ENCODE measurements around the gene RRAD.

RRAD gene

DNA sequence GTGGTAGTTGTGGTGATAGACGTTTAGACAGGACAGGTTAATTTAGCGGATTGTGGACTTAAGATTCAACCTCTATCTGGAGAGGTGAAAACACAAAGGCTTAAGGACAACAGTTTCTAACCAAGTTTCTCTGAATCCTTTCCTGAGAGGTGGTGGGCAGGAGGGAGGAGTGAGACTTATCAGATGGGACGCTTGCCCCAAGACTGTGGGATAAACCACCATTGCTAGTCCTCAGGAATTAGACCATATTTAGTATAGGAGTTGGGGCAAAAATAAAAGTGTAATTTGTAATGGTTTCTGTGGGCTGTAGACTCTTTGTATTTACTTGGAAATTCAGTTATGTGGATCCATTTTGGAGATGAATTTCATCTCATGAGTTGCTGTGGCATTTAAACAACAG lies 38.4 kb downstream of the RRAD start:
- TF ChIP-seq CTCF (IDR thresholded peaks at IDR 0.05; ENCODE audit: low read depth, low read length): no peak
- H3K4me1 ChIP-seq: peaks cover 12% of the 10 kb centered on the region
- no peaks in the 10 kb centered on the region for H3K9me3 ChIP-seq
- no peak overlapping the region for H3K4me3 ChIP-seq (ENCODE audit: low read depth, low read length)
- no peaks in the 10 kb centered on the region for H3K27me3 ChIP-seq
- DNase-seq: no peak
- peaks cover 45% of the 10 kb centered on the region for H3K36me3 ChIP-seq

DNA sequence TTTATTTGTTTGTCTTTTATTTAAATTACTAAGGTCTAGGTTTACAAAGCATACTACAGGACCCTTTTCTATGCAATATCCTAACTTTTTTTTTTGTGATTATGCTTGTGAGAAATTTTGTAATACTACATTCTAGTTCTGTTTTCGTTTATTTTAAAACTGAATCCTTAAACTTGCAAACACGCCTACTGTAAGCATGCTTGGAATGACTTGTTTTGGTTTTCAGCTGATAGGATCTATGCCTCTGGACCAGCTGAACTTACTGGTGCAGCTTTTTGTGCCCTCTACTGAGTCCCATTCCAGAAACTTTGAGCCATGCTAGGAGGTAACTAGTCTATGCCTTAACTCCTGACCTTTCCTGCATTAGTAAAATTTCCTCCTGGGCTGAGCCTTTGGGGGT lies 39.0 kb downstream of the RRAD start:
- H3K4me3 ChIP-seq (ENCODE audit: low read depth, low read length): no peak overlapping the region
- H3K9me3 ChIP-seq: no peaks in the 10 kb centered on the region
- no peaks in the 10 kb centered on the region for H3K27me3 ChIP-seq
- no peak for TF ChIP-seq CTCF (IDR thresholded peaks at IDR 0.05; ENCODE audit: low read depth, low read length)
- peaks cover 12% of the 10 kb centered on the region for H3K4me1 ChIP-seq
- H3K36me3 ChIP-seq: peaks cover 41% of the 10 kb centered on the region
- no peak for DNase-seq

DNA sequence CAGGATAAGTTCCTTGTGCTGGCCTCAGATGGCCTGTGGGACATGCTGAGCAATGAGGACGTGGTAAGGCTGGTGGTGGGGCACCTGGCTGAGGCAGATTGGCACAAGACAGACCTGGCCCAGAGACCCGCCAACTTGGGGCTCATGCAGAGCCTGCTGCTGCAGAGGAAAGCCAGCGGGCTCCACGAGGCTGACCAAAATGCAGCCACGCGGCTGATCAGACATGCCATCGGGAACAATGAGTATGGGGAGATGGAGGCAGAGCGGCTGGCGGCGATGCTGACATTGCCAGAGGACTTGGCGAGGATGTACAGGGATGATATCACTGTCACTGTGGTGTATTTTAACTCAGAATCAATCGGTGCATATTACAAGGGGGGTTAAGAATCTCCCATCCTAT lies 39.8 kb downstream of the RRAD start:
- H3K27me3 ChIP-seq: no peaks in the 10 kb centered on the region
- no peak overlapping the region for H3K4me3 ChIP-seq (ENCODE audit: low read depth, low read length)
- no peaks in the 10 kb centered on the region for H3K9me3 ChIP-seq
- H3K4me1 ChIP-seq: peaks cover 9% of the 10 kb centered on the region
- peaks cover 39% of the 10 kb centered on the region for H3K36me3 ChIP-seq
- TF ChIP-seq CTCF (IDR thresholded peaks at IDR 0.05; ENCODE audit: low read depth, low read length): no peak
- DNase-seq: no peak

GRCh38 chr16:66882702-66883101 lies 42.6 kb downstream of the RRAD start:
- Histone ChIP-seq H3K9me3 (no peaks in the 10 kb centered on the region), H3K27me3 (no peaks in the 10 kb centered on the region), H3K4me3 (ENCODE audit: low read depth, low read length) (no peak overlapping the region), H3K36me3 (peaks cover 31% of the 10 kb centered on the region), H3K4me1 (peaks cover 6% of the 10 kb centered on the region; the same call in 1 of the 2 replicates)
- no peak for TF ChIP-seq CTCF (IDR thresholded peaks at IDR 0.05; ENCODE audit: low read depth, low read length)
- no peak for DNase-seq

DNA sequence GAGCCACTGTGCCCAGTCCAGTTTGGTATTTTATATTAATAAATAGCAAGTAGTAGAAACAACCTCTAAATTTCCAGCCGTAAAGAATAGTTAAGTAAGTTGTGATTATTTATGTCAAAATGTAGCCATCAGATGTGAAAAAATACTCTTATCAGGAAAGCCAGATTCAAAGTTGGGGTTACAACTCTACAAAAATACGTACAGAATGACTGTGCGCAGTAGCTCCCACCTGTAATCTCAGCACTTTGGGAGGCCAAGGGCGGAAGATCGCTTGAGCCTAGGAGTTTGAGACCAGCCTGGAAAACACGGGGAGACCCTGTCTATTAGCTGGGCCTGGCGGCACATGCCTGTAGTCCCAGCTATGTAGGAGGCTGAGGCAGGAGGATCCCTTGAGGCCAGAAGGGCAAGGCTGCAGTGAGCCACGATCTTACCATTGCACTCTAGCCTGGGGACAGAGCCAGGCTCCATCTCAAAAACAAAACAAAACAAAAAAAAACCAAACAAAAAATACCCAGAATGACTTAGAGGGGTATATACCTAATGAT lies 43.3 kb downstream of the RRAD start:
- no peak for DNase-seq
- Histone ChIP-seq H3K36me3 (peaks cover 31% of the 10 kb centered on the region), H3K4me1 (peaks cover 6% of the 10 kb centered on the region; the same call in 1 of the 2 replicates), H3K9me3 (no peaks in the 10 kb centered on the region), H3K4me3 (ENCODE audit: low read depth, low read length) (peak overlapping the region; percentile 92), H3K27me3 (no peaks in the 10 kb centered on the region)
- TF ChIP-seq CTCF (IDR thresholded peaks at IDR 0.05; ENCODE audit: low read depth, low read length): no peak

DNA sequence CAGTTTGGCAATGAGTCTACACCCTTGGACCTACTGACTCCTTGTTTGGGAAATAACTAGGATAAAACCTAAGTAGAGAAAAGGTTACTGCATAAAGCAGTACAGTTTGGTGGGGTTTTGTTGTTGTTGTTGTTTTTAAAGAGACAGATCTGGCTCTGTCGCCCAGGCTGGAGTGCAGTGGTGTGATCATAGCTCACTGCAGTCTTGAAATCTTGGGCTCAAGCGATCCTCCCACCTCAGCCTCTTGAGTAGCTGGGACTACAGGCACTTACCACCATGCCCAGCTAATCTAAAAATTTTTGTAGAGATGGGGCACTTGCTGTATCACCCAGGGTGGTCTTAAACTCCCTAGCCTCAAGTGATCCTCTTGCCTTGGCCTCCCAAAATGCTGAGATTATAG lies 43.8 kb downstream of the RRAD start:
- H3K27me3 ChIP-seq: no peaks in the 10 kb centered on the region
- no peak for DNase-seq
- peaks cover 6% of the 10 kb centered on the region; the same call in 1 of the 2 replicates for H3K4me1 ChIP-seq
- TF ChIP-seq CTCF (IDR thresholded peaks at IDR 0.05; ENCODE audit: low read depth, low read length): no peak
- H3K9me3 ChIP-seq: no peaks in the 10 kb centered on the region
- H3K36me3 ChIP-seq: peaks cover 28% of the 10 kb centered on the region
- H3K4me3 ChIP-seq (ENCODE audit: low read depth, low read length): peak overlapping the region; percentile 92

Measured in BE2C (cell line).